Measurements from ENCODE around the gene ZNF500.

Gene ZNF500

GRCh38 chr16:4795828-4796572 is 29.0 kb upstream of the ZNF500 start:
- DNase-seq (ENCODE audit: low read depth), result no peak
- H3K4me3 ChIP-seq (ENCODE audit: low read depth, low read length), result no peak overlapping the region
- no peak for TF ChIP-seq CTCF (conservative IDR thresholded peaks at IDR 0.05; ENCODE audit: low read depth, low read length)

DNA sequence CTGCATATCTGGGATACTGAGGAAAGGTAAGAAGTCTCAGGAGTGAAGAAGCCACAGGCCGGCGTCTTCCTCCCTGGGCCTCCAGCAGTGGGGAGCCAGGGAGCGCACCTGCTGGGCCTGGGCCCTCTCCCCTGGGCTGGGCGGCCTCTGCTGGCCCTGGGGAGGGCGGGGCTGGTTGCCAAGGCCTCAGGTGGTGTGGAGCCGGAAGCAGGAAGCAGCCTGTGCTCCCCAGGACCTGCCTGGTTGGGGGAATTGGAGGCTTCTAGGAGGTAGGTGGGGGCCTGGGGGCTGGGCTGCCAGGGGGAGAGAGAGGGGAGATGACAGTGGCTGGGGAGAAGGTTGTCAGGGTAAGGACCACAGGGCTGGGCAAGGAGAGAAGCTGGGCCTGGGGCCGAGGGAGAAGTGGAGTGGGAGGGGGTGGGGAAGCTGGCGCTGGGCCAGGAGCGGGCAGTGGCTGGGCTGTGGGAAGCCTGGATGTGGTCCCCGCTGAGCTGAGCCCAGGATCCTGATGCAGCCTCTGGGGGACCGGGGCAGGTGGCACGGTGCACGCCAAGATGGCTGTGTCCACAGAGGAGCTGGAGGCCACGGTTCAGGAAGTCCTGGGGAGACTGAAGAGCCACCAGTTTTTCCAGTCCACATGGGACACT is 28.3 kb upstream of the ZNF500 start, which contains the start of gene SMIM22:
Gene SMIM22, plus strand, starts transcription at position 189 of the 647 bp plus-strand sequence. Its CDS starts 366 bp downstream, at position 555.
- DNase-seq (ENCODE audit: low read depth), result no peak
- no peak for TF ChIP-seq CTCF (conservative IDR thresholded peaks at IDR 0.05; ENCODE audit: low read depth, low read length)
- H3K4me3 ChIP-seq (ENCODE audit: low read depth, low read length), result no peak within 1 kb of the TSS

DNA sequence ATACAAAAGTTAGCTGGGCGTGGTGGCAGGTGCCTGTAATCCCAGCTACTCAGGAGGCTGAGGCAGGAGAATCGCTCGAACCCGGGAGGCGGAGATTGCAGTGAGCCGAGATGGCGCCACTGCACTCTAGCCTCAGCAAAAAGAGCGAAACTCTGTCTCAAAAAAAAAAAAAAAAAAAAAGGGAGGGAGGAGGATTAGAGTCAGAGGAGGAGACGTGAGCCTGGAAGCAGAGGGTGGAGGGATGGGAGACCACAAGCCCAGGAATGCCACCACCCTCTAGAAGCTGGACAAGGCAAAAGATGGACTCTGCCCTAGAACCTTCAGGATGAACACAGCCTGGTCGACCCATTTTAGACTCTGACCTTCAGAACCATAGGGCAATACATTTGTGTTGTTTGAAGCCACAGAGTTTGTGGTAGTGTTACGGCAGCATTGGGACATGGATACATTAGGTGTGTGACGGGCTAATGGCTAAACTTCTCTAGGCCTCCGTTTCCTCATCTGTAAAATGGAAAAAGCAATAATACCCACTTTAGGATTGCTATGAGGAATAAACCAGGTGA is 26.1 kb upstream of the ZNF500 start:
- no peak overlapping the region for H3K4me3 ChIP-seq (ENCODE audit: low read depth, low read length)
- no peak for TF ChIP-seq CTCF (conservative IDR thresholded peaks at IDR 0.05; ENCODE audit: low read depth, low read length)
- no peak for DNase-seq (ENCODE audit: low read depth)

DNA sequence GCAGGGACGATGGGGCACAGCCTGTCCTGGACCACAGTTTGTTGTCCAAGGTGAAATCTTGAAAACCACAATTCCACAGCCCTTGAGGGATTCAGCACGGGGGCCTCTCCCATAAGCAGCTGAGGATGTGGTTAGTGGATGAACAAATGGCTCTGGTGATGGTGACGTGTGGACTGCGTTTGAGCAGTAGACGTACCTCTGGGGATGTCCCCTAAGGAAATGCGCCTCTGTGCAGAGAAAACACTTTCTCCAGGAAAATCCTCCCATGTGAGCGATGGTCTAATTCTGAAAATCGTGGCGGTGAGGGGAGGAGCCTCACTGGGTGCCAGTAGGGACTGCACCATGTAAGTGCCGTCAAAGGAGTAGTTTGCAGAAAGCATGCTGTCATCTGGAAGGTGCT is 23.9 kb upstream of the ZNF500 start:
- H3K4me3 ChIP-seq (ENCODE audit: low read depth, low read length), result no peak overlapping the region
- DNase-seq (ENCODE audit: low read depth), result no peak
- no peak for TF ChIP-seq CTCF (conservative IDR thresholded peaks at IDR 0.05; ENCODE audit: low read depth, low read length)

DNA sequence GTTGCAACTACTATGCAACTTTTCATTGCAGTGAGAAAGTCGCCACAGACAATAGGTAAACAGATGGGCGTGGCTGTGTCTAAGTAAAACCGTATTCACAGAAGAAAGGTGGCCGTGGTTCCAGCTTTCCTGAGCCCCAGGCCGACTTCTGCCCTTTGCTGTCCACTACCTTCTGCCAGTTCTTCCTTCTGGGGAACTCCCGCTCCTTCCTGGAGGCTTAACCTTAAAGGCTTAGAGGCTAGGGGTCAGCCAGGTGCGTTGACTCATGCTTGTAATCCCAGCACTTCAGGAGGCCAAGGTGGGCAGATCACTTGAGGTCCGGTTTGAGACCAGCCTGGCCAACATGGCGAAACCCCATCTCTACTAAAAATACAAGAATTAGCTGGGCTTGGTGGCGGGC is 23.3 kb upstream of the ZNF500 start:
- no peak for DNase-seq (ENCODE audit: low read depth)
- no peak overlapping the region for H3K4me3 ChIP-seq (ENCODE audit: low read depth, low read length)
- no peak for TF ChIP-seq CTCF (conservative IDR thresholded peaks at IDR 0.05; ENCODE audit: low read depth, low read length)

- DNase-seq (ENCODE audit: low read depth), result no peak
- H3K4me3 ChIP-seq (ENCODE audit: low read depth, low read length), result no peak overlapping the region
- no peak for TF ChIP-seq CTCF (conservative IDR thresholded peaks at IDR 0.05; ENCODE audit: low read depth, low read length)
Measured at GRCh38 chr16:4788910-4789309, 21.9 kb upstream of the ZNF500 start.
